Neural cell (in vitro differentiated cells): ENCODE measurements around the gene ALDH1A1. TPM values are rescaled to one million over a fixed set of nuclear protein-coding genes. Genes with fewer than 3 reads are reported as not detected.
A peak's percentile ranks its signal among the peaks of the same experiment; 100 is the strongest.

Source experiments
- H2AFZ ChIP-seq: fragments of 200-600, 300-800 bp; sonication (generic), shearing (Covaris generic); 2 replicates; pipeline ENCODE4 v1.6.0; 2014; ENCODE audit warnings: low read depth, mild to moderate bottlenecking, antibody characterized with exemption, low read length, moderate library complexity
- H3F3A ChIP-seq: fragments of 200-600 bp; shearing (Covaris generic); 2 replicates; pipeline ENCODE4 v1.6.1; 2016; ENCODE audit warnings: mild to moderate bottlenecking, moderate library complexity, mixed read lengths, antibody characterized with exemption, low read length; ENCODE audit not compliant: insufficient read depth, poor library complexity, severe bottlenecking
- H3K27ac ChIP-seq: fragments of 200-600, 300-800 bp; sonication (generic), shearing (Covaris generic); 2 replicates; pipeline ENCODE4 v1.5.1; 2014; ENCODE audit warnings: mild to moderate bottlenecking, low read length, moderate library complexity
- H3K27me3 ChIP-seq: fragments of 300-800, 200-600 bp; sonication (generic), shearing (Covaris generic); 2 replicates; pipeline ENCODE4 v1.6.0; 2014; ENCODE audit warnings: mild to moderate bottlenecking, low read depth, low read length, moderate library complexity; ENCODE audit not compliant: insufficient read depth
- H3K36me3 ChIP-seq: fragments of 300-800, 200-600 bp; sonication (generic), shearing (Covaris generic); 2 replicates; pipeline ENCODE4 v1.5.1; 2014; ENCODE audit warnings: mild to moderate bottlenecking, antibody characterized with exemption, low read length, moderate library complexity; ENCODE audit not compliant: insufficient read depth
- H3K4me2 ChIP-seq: fragments of 300-800, 200-600 bp; sonication (generic), shearing (Covaris generic); 2 replicates; pipeline ENCODE4 v1.6.0; 2014; ENCODE audit warnings: mild to moderate bottlenecking, low read length
- H3K4me3 ChIP-seq: fragments of 300-800, 200-600 bp; sonication (generic), shearing (Covaris generic); 2 replicates; pipeline ENCODE4 v1.5.1; 2014; ENCODE audit warnings: mild to moderate bottlenecking, low read length, moderate library complexity
- H3K79me2 ChIP-seq: fragments of 200-600 bp; shearing (Covaris generic); replicated peaks from 2 replicates; pipeline ENCODE4 v1.6.0; 2014; ENCODE audit warnings: mild to moderate bottlenecking, low read length, moderate library complexity; ENCODE audit not compliant: insufficient read depth
- H3K9ac ChIP-seq: fragments of 300-800, 200-600 bp; sonication (generic), shearing (Covaris generic); 2 replicates; pipeline ENCODE4 v1.6.1; 2016; ENCODE audit warnings: mild to moderate bottlenecking, low read length, mixed read lengths
- H3K9me2 ChIP-seq: fragments of 200-600 bp; shearing (Covaris generic); 2 replicates; pipeline ENCODE4 v1.6.1; 2016; ENCODE audit warnings: mild to moderate bottlenecking, low read length, mixed read lengths; ENCODE audit not compliant: insufficient read depth
- H3K9me3 ChIP-seq: fragments of 200-600, 300-800 bp; sonication (generic), shearing (Covaris generic); 2 replicates; pipeline ENCODE4 v1.6.1; 2016; ENCODE audit warnings: mild to moderate bottlenecking, mixed run types, low read length, moderate library complexity, mixed read lengths
- H4K20me1 ChIP-seq: fragments of 200-600 bp; shearing (Covaris generic); 2 replicates; pipeline ENCODE4 v1.6.1; 2016; ENCODE audit warnings: mild to moderate bottlenecking, mixed run types; ENCODE audit not compliant: insufficient read depth
- CTCF ChIP-seq: fragments of 450-650 bp; IDR thresholded peaks from 2 replicates; pipeline ENCODE4 v1.5.1; 2014; ENCODE audit warnings: antibody characterized with exemption, mild to moderate bottlenecking, moderate library complexity; ENCODE audit not compliant: poor library complexity, severe bottlenecking
- EP300 ChIP-seq: fragments of 450-650 bp; conservative IDR thresholded peaks from 2 replicates; pipeline ENCODE4 v1.6.1; 2014; ENCODE audit warnings: antibody characterized with exemption, mild to moderate bottlenecking, moderate library complexity; ENCODE audit not compliant: poor library complexity, severe bottlenecking
- EZH2 ChIP-seq: fragments of 200-600, 300-800 bp; shearing (Covaris generic), sonication (generic); IDR thresholded peaks from 2 replicates; pipeline ENCODE4 v1.6.1; 2014; ENCODE audit warnings: antibody characterized with exemption, low read length, borderline replicate concordance, mild to moderate bottlenecking; ENCODE audit not compliant: insufficient read depth, poor library complexity, severe bottlenecking
- MXI1 ChIP-seq: fragments of 450-650 bp; conservative IDR thresholded peaks from 2 replicates; pipeline ENCODE4 v1.6.1; 2014; ENCODE audit warnings: antibody characterized with exemption, mild to moderate bottlenecking; ENCODE audit not compliant: poor library complexity, severe bottlenecking
- POLR2AphosphoS5 ChIP-seq: IDR thresholded peaks from 2 replicates; pipeline ENCODE4 v1.6.1; 2012
- RAD21 ChIP-seq: fragments of 450-650 bp; conservative IDR thresholded peaks from 2 replicates; pipeline ENCODE4 v1.6.1; 2014; ENCODE audit warnings: antibody characterized with exemption, mild to moderate bottlenecking, moderate library complexity
- REST ChIP-seq: IDR thresholded peaks from 2 replicates; pipeline ENCODE4 v1.6.1; 2012; ENCODE audit warnings: borderline replicate concordance
- SMC3 ChIP-seq: fragments of 450-650 bp; conservative IDR thresholded peaks from 2 replicates; pipeline ENCODE4 v1.6.1; 2014; ENCODE audit warnings: antibody characterized with exemption, mild to moderate bottlenecking, moderate library complexity; ENCODE audit not compliant: poor library complexity
- TAF1 ChIP-seq: IDR thresholded peaks from 2 replicates; pipeline ENCODE4 v1.6.1; 2012; ENCODE audit warnings: low read depth
- polyA minus RNA-seq: library from RNA; depleted of rRNA, polyadenylated mRNA; stranded (reverse); fragments of >200 nt; gene quantifications from 2 replicates; pipeline ENCODE4 v1.2.3, GENCODE V29; 2014
- polyA plus RNA-seq: library from polyadenylated mRNA; depleted of rRNA; stranded (reverse); fragments of >200 nt; gene quantifications from 2 replicates; pipeline ENCODE4 v1.2.3, GENCODE V29; 2014

The ALDH1A1 gene
- polyA plus RNA-seq, result not detected in 2 replicates
- polyA minus RNA-seq, result not detected in 2 replicates

DNA sequence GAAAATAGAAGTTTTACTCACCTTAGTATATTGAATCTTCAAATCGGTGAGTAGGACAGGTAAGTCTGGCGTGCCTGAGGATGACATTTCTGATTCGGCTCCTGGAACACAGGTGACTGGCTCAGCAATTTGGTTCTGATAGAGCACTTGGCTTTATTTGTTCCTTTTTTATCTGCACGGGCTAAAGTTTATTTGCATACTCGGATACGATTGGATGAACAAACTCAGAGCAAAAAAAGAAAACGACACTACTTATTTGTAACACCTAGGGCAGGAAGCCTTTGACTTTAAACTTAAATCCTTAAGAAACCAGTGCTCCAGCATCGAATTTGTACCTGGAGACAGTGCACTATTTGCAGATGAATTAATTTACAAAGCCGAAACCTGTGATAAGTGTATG lies at the start of gene ALDH1A1:
Gene ALDH1A1 (minus strand): TSS at position 140 of the 400 bp plus-strand sequence. CDS start 53 bp downstream, at position 87.
- Histone ChIP-seq H2AFZ (no peak within 1 kb of the TSS), H4K20me1 (no peaks in the 10 kb centered on the region), H3K9me3 (no peaks in the 10 kb centered on the region), H3F3A (no peaks in the 10 kb centered on the region), H3K9me2 (no peaks in the 10 kb centered on the region), H3K4me2 (no peak within 1 kb of the TSS), H3K27ac (no peak within 1 kb of the TSS), H3K9ac (no peak within 1 kb of the TSS), H3K27me3 (no peaks in the 10 kb centered on the region), H3K79me2 (no peaks in the 10 kb centered on the region), H3K36me3 (no peaks in the 10 kb centered on the region), H3K4me3 (no peak within 1 kb of the TSS)
- no peak for TF ChIP-seq MXI1
- no peak for TF ChIP-seq EP300
- TF ChIP-seq CTCF, result no peak
- no peak for TF ChIP-seq RAD21
- TF ChIP-seq EZH2, result no peak
- TF ChIP-seq SMC3, result no peak
- no peak for TF ChIP-seq REST
- no peak for TF ChIP-seq TAF1
- TF ChIP-seq POLR2AphosphoS5, result no peak

GRCh38 chr9:73001860-73002259 lies 49.0 kb upstream of the ALDH1A1 start:
- H3K27ac ChIP-seq, result no peak overlapping the region
- H3K9ac ChIP-seq, result no peak overlapping the region
- H3K27me3 ChIP-seq, result no peaks in the 10 kb centered on the region
- H3K9me2 ChIP-seq, result no peaks in the 10 kb centered on the region
- no peaks in the 10 kb centered on the region for H3K9me3 ChIP-seq
- H3K36me3 ChIP-seq, result no peaks in the 10 kb centered on the region
- no peaks in the 10 kb centered on the region for H4K20me1 ChIP-seq
- no peak overlapping the region for H3K4me2 ChIP-seq
- H2AFZ ChIP-seq, result no peak overlapping the region
- no peak overlapping the region for H3K4me3 ChIP-seq
- H3F3A ChIP-seq, result no peaks in the 10 kb centered on the region
- TF ChIP-seq EP300 (peak; percentile 87), REST (no peak), POLR2AphosphoS5 (peak; percentile 59), MXI1 (no peak), CTCF (no peak), EZH2 (no peak), TAF1 (no peak), SMC3 (no peak), RAD21 (no peak)
- no peaks in the 10 kb centered on the region for H3K79me2 ChIP-seq
